Activated CD8-positive, alpha-beta memory T cell treated with anti-CD3 and anti-CD28 coated beads for 48 hours (primary cell): ENCODE data around the gene STX1B.
"Not testable (repeated sequence)": the region's sequence is repeated elsewhere in the genome, so short reads cannot be mapped to it uniquely, and the experiment has no call there.

Experiments used
- DNase-seq, 3 experiments: peaks; one replicate each; pipeline ENCODE4 v3.0.0-alpha.2; 2020; ENCODE audit warnings: low read depth in 2 of 3, low spot score in 2 of 3

STX1B gene

DNA sequence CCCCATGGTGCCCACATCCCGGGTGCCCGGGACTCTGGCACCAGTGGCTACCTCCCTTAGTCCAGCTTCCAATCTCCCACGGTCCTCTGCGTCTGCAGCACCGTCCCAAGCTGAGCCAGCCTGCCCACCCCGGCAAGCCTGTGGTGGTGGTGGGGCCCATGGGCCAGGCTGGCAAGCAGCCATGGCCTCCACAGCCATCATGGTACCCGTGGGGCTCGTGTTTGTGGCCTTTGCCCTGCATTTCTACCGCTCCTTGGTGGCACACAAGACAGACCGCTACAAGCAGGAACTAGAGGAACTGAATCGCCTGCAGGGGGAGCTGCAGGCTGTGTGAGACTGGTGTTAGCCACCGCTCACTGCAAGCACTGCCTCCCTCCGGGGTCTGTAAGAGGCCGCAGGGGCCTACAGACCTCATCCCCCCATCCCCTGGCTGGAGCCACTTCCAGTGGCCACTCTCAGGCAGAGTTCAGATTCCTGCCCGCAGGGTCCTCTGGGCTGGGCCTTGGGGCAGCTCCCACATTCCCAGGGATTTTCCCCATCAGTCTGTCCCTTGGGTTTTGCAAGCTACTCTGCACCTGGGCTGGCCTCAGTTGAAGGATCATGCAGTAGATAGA is 56.8 kb downstream of the STX1B start:
- DNase-seq: peak in 2 of 3 experiments; percentile 37 to 38

GRCh38 chr16:30953111-30953510 is 57.3 kb downstream of the STX1B start:
- DNase-seq: no peak

DNA sequence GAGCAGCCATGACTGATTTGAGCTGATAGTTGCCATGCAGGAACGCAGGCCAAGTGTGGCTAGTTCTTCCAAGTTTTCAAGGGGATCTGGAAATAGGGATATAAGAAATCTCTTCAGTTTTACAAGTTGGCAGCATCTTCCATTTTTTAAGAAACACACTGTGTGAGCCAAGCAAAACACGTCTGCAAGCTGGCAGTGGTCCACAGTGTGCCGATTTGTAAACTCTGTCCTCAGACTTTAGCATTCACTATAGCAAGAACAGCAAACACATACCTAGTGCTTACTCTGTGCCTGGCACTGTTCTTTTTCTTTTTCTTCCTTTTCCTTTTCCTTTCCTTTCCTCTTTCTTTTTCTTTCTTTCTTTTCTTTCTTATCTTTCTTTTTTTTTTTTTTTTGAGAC is 58.7 kb downstream of the STX1B start:
- no peak for DNase-seq

DNA sequence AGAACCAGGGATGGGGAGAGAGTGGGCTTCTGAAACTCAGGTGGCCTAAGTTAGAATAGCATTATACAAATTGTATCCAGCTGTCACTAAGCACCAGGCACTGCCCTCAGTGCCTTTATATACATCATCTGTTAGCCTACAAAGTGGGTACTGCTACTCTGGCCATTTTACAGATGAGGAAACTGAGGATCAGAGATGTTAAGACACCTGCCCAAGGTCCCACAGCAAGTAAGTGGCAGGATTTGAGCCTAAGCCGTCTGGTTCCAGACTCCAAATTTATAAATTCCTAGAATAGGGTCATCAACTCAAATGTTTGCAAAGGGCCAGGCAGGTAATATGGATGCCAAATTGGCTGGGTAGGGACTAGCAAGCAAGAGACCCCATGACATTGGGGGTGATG is 59.2 kb downstream of the STX1B start:
- no peak for DNase-seq

DNA sequence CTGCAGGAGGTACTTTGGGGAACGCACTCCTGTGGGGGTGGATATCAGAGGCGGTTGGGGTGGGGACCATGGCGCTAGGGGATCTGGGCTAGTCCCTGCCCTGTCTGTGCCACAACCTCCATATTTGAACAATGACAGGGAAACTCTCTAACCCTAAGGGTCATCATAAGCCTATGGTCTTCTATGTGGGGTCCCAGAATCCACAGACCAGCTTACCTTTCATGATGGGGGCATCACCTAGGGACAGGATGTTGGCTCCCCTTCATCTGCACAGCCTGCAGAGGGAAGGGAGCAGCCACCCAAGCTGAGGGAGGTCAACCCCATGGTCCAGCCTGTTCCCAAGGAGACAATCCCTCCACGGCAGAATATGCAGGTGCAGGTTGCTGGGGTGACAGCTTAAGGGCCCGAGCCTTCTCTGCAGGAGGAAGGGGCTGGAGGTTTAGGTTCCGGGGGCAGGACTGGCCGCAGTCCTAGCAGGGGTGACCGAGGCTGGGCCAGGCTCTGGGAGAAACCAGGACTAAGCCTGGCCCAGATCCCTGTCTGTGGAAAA is 59.8 kb downstream of the STX1B start:
- no peak for DNase-seq

DNA sequence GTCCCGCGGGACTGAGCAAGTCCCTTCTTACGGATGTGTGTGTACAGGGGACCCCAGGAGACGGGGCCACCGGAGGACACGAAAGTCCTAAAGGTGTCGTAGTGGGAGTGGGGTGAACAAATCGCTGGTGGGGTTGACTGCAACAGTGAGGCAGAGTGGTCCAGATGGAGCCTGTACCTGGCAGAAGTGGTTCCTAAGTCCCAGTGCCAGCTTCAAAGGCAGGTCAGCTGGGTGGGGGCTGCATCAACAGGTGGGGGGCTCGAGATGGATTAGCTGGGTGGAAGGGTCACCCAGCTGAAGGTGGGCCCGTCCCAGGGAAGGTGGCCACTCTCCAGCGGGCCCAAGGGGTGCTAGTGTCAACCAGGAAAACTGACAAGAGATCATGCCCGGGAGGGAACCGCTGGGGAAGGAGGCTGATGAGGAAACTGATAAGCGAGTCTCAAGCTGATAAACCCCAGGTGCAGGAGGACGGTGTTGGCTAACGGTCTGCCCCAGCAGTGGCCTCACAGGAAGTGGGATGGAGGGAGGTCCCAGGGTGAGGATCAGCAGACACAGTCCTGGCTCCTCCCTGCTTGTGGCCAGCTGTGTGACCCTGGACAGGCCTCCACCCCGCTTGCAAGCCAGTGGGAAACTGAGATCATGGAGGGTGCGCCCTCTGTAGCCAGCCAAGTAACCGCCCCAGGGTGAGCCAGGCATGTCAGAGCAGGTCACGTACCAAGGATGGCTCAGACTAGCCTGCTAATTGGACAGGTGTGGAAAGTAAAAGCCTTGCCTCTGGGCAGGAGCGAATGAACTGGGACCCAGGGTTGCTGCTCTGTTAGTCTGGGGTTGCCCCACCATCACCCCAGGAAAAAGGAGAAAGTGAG is 60.6 kb downstream of the STX1B start:
- DNase-seq: no peak

DNA sequence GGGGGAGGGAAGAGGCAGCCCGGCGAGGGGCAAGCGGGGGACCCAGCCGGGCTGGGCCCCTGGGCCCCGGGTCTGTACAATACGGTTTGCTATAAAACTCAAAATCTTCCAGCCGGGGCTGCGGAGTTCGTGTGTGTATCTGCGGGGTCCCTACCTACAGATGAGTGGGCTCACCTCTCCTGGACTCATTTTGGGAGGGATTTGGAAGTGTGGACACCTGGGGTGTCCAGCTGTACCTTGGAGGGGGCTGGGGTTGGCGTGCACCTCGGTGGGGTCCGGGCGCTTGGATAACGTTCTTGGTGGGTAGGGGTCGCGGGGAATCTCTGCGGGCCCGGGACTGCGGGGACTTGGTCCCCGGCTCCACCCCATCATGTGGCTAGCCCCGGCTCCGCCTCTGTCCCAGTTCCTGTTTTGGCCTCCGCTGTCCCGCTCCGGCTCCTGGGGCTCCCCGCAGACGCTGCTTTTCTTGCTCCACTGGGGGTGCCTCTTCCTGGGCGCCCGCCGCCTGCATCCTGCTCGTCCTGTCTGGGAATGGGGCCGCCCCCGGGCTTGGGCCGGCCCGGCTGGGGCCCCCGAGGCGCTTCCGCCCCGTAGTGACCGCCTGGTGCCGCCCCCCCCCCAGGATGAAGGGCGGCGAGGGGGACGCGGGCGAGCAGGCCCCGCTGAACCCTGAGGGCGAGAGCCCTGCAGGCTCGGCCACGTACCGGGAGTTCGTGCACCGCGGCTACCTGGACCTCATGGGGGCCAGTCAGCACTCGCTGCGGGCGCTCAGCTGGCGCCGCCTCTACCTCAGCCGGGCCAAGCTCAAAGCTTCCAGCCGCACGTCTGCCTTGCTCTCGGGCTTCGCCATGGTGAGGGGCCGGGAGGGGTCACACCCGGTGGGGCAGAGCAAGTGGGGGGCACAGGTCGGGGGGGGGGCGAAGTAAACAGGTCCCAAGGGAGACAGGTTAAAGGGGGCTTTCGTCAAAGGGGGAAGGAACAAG is 61.5 kb downstream of the STX1B start, which contains the start of gene ORAI3:
Gene ORAI3, plus strand, starts transcription at position 402 of the 983 bp plus-strand sequence. Its CDS starts 222 bp downstream, at position 624.
- no peak for DNase-seq

DNA sequence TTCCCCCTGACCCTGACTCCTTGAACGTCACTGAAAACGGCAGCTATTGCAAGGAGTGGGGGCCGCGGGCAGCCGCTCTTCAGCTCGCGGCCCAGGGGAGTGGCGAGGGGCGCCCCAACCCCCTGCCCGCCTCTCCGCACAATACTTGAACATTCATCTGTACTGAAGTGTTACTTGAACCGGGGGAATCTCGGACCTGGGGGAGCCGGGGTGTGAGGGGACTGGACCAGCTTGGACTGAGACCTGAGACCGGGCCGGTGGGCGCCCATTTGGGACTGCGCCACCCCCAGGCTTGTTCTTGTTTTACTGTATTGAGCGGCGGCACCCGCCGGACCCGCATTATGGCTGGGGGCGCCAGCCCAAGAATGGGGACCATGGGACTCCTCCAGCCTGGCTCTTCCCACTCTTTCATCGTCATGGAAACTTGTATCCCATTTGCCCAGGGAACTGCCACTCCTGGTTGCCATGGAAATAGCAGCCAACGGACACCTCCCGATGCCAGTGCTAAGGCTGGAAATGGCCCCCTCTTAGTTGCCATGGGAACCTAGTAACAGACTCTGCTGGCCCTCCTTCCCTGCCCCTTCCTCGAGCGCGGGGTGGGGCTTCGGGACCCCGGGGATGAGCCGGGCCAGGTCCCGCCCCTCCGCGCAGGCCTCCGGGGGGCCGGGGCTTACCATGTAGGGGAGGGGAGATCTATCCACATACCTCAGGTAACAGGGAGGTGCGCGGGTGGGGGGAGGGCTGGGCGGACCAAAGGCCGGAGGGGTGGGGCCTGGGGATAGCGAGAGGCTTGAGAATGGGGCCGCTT is 62.4 kb downstream of the STX1B start:
- DNase-seq: no peak

GRCh38 chr16:30947541-30947858 is 62.9 kb downstream of the STX1B start:
- DNase-seq: no peak

DNA sequence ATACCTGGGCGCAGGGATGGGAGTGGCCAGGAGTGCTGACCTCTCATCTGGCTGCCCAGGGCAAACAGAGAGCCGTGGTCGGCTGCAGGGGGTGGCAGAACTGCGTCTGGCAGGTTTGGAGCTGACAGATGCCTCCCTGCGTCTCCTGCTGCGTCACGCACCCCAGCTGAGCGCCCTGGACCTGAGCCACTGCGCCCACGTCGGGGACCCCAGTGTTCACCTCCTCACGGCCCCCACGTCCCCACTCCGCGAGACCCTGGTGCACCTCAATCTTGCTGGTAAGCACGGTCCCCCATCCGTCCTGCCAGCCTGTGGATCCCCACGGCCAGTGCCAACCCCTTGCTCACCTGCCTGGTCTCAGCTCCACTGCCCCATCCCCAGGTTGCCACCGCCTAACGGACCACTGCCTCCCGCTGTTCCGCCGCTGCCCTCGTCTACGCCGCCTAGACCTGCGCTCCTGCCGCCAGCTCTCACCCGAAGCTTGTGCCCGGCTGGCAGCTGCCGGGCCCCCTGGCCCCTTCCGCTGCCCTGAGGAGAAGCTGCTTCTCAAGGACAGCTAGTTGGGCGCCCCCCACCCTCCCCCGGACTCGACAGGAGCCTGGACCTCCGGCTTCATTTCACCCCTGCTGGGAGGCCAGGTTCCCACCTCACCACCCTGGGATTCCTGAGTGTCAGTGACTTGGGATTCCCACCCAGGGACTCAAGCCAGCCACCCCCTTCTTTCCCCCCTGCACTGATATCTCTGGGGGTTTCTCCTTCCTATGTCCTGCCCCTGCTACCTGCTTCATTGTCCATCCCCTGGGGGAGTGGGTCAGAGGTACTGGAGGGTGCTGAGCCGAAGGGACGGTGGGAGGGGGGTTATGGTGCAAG is 63.5 kb downstream of the STX1B start:
- no peak for DNase-seq

DNA sequence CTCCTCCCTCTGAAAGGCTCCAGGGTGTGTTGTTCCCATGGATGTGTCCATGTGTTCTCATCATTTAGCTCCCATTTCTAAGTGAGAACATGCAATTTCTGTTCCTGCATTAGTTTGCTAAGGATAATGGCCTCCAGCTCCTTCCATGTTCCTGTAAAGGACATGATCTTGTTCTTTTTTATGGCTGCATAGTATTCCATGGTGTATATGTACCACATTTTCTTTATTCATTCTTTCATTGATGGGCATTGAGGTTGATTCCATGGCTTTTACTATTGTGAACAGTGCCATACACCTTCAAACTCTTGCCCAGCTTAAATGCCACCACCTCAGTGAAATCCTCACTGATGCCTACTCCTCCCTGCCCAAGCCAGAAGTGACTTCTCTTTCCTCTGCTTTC is 66.1 kb downstream of the STX1B start:
- DNase-seq: no peak

- no peak for DNase-seq
Measured at GRCh38 chr16:30942426-30942806, 68.0 kb downstream of the STX1B start.

DNA sequence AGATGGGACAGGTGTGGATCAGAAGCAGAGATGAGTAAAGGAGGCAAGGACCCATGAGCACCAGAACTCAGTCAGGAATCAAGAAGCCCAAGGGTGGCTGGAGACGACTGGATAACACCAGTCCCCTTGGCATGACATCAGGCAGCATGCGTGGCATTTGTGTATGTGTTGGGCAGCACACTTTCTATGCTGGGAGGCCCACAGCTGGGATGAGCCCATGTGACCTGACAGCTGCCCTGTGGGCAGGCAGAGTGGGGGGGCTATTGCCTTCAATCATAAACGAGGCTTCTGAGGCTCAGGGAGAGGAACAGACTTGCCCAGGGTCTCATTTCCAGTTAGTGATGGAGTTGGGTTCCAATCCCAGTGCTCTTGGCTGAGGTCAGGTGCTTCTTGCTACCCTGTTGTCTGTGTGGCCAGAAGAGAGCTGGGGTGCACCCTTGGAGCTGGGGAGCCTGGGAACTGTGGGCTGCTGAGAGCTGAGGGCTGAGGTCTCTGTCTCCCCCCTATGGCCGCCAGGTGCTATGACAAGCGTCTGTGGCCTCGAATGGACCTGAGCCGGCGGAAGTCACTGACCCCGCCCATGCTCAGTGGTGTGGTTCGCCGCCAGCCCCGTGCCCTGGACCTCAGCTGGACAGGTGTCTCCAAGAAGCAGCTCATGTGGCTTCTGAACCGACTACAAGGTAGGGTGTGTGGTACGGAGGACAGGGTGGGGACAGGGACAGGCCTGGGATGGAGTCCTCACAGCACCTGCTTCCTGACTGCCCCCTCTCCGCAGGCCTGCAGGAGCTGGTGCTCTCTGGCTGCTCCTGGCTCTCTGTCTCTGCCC is 68.6 kb downstream of the STX1B start:
- no peak for DNase-seq

DNA sequence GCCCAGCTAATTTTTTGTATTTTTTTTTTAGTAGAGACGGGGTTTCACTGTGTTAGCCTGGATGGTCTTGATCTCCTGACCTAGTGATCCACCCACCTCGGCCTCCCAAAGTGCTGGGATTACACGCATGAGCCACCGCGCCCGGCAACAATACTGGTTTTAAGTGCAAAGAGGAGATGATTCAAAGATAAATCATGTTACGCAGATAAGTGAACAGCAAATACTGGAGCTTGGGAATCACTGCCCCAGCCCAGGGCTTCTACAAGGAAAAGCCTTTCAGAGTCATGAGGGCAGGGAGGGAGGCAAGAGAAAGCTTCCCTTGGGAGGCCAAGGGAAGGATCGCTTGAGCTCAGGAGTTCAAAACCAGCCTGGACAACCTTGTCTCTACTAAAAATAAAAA is 70.9 kb downstream of the STX1B start:
- DNase-seq: not testable (repeated sequence)
